Caco-2 (cell line): ENCODE measurements around the gene CPNE2. TPM values are rescaled to one million over a fixed set of nuclear protein-coding genes. Genes with fewer than 3 reads are reported as not detected.

ENCODE experiments used
- Bru-seq: library from RNA; stranded (reverse); fragments of 400-500 nt; gene quantifications from one replicate; lab custom pipeline; 2021; lab: Mats Ljungman, UMichigan
- BruChase-seq, 2 experiments: library from RNA; stranded (reverse); fragments of 400-500 nt; gene quantifications; one replicate each; lab custom pipeline; 2021; lab: Mats Ljungman, UMichigan
- BruUV-seq: library from RNA; stranded (reverse); fragments of 400-500 nt; replicated peaks from 2 replicates; lab custom pipeline; 2021; lab: Mats Ljungman, UMichigan
- CTCF ChIA-PET: fragments of 300-600 bp; sonication (Branson Sonifier 250); formaldehyde crosslinking; loops from one replicate; lab custom pipeline; 2022; ENCODE audit warnings: antibody characterized with exemption; lab: Charles Lee
- POLR2A ChIA-PET: fragments of 300-600 bp; sonication (Branson Sonifier 250); formaldehyde crosslinking; loops from one replicate; lab custom pipeline; 2022; ENCODE audit warnings: antibody characterized with exemption; lab: Charles Lee
- DNase-seq, 2 experiments: peaks; one replicate each; pipeline versions ENCODE4 v3.0.0 to v3.0.0-alpha.2; 2020 to 2022
- H3K27me3 ChIP-seq: replicated peaks from 2 replicates; pipeline ENCODE4 v1.6.0; 2011; ENCODE audit warnings: low read length; ENCODE audit not compliant: control insufficient read depth, insufficient read depth
- H3K36me3 ChIP-seq: 2 replicates; pipeline ENCODE4 v1.5.1; 2011; ENCODE audit warnings: low read length; ENCODE audit not compliant: control insufficient read depth, insufficient read depth
- H3K4me1 ChIP-seq: fragments of 250-450 bp; sonication (Bioruptor Pico); 2 replicates; pipeline ENCODE4 v1.5.1; 2020; ENCODE audit warnings: mild to moderate bottlenecking
- H3K4me3 ChIP-seq: 2 replicates; pipeline ENCODE4 v1.5.1; 2011; ENCODE audit warnings: low read depth, mild to moderate bottlenecking, control low read depth, low read length
- H3K9me3 ChIP-seq: fragments of 250-450 bp; sonication (Bioruptor Pico); 2 replicates; pipeline ENCODE4 v1.5.1; 2020; ENCODE audit warnings: mild to moderate bottlenecking, moderate library complexity
- H3K27ac Mint-ChIP-seq: one replicate; pipeline ENCODE4 v1.8.0; 2022; ENCODE audit warnings: mixed read lengths; ENCODE audit not compliant: unreplicated experiment
- H3K27me3 Mint-ChIP-seq: one replicate; pipeline ENCODE4 v1.8.0; 2022; ENCODE audit warnings: mixed read lengths; ENCODE audit not compliant: insufficient read depth, unreplicated experiment
- H3K36me3 Mint-ChIP-seq: one replicate; pipeline ENCODE4 v1.8.0; 2022; ENCODE audit warnings: mild to moderate bottlenecking, mixed read lengths; ENCODE audit not compliant: insufficient read depth, unreplicated experiment
- H3K4me1 Mint-ChIP-seq: one replicate; pipeline ENCODE4 v1.8.0; 2022; ENCODE audit warnings: low read depth, mixed read lengths; ENCODE audit not compliant: unreplicated experiment
- H3K4me3 Mint-ChIP-seq: one replicate; pipeline ENCODE4 v1.8.0; 2022; ENCODE audit warnings: mild to moderate bottlenecking, moderate library complexity, mixed read lengths; ENCODE audit not compliant: unreplicated experiment
- H3K9me3 Mint-ChIP-seq: one replicate; pipeline ENCODE4 v1.8.0; 2022; ENCODE audit warnings: mixed read lengths; ENCODE audit not compliant: unreplicated experiment
- intact Hi-C: fragments of 100-400 bp; cut with micrococcal nuclease; formaldehyde crosslinking; loops from one replicate; pipeline ENCODE4 v1.10.0; 2022; ENCODE audit not compliant: unreplicated experiment
- long read RNA-seq: library from polyadenylated mRNA; stranded (forward); transcript quantifications from one replicate; pipeline ENCODE4 v2.0.0, GENCODE V29; 2022
- total RNA-seq: library from RNA; stranded (reverse); gene quantifications from 2 replicates; pipeline ENCODE4 v1.2.3, GENCODE V29; 2022
- TF ChIP-seq, protein P1 (sequence below), 2 experiments: fragments of 200-600 bp in 1 of 2; IDR thresholded peaks; 1 replicate in 1 of 2; 2 replicates in 1 of 2; pipeline versions ENCODE4 v1.5.1 to v1.8.0; 2011 to 2022; ENCODE audit warnings: antibody characterized with exemption in 1 of 2, control low read depth in 1 of 2, inconsistent platforms in 1 of 2, low read depth in 1 of 2, low read length in 1 of 2, mild to moderate bottlenecking in 1 of 2, moderate library complexity in 1 of 2; ENCODE audit not compliant: insufficient read depth in 1 of 2, severe bottlenecking in 1 of 2, unreplicated experiment in 1 of 2

Gene CPNE2
- total RNA-seq (37.7 and 46.3 TPM in 2 replicates), Bru-seq, nascent RNA (percentile 55 among the genes with signal in this experiment), BruChase-seq, experiment 1, labeled RNA remaining after a 2-hour chase (percentile 63 among the genes with signal in this experiment), BruChase-seq, experiment 2, labeled RNA remaining after a 6-hour chase (percentile 66 among the genes with signal in this experiment)
- long read RNA-seq, transcript CPNE2-201 (16 exons, 2,645 nt), result major isoform, 67 of 79 reads
- long read RNA-seq, partial matches to known transcripts, result 2 of 79 reads
- long read RNA-seq, other reads (novel, unspliced or antisense), result 8 of 79 reads

DNA sequence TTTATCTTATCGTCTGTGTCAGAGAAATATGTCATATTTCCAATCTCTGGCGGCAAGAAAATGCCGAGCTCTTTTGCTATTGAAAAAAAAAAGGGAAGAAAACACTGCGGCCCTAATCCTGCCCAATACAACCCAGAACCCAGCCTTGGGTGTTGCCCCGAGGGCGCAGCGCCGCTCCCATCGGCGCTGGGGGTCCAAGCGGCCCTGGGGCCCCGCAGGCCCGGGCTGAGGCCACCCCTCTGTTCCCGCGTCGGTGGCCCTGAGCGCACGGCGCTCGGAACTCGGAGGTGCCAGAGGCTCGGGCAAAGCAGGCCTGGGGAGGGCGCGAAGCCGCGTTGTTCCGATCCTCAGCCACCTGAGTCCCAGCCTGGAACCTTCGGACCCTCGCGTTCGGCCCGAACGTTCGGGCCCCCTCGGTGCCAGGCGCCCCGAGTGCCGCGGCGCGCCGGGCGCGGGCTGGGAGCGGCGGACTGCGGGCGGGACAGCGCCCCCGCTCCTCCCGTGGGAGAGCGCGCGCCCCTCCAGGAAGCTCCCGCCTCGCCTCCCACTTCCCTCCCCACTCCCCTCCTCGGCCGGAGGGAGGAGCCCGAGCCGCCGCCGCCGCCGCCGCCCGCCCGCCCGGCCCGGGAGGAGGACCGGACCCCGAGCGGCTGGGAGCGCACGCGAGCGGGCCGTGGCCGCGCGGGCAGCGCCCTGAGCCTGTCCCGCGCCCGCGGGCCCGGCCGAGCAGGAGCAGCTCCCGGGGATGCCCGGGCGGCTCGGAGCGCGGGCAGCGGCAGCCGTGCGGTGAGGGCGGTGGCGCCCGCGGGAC lies at the start of gene CPNE2:
TSS of gene CPNE2 (plus strand) at position 609 of the 811 bp plus-strand sequence. CDS start 18,160 bp downstream, outside the sequence.
- H3K4me1 ChIP-seq, result peaks cover 14% of the 10 kb centered on the region
- no peaks in the 10 kb centered on the region for H3K27me3 ChIP-seq
- BruUV-seq, result TSS peak; percentile 53
- ChIA-PET POLR2A (interaction anchor here (0.6 to 1.5 kb wide), 3 partner anchors 67 to 614 kb away, joined by 3 to 9 read pairs (median 3); partner anchors contain the start of genes PSME3IP1 and RSPRY1), CTCF (interaction anchor here (0.5 to 3.1 kb wide), 20 partner anchors 9 to 305 kb away, joined by 3 to 19 read pairs (median 4); partner anchors contain the start of genes PSME3IP1 and RSPRY1)
- H3K36me3 ChIP-seq, result peaks cover 1% of the 10 kb centered on the region; the same call in 1 of the 2 replicates
- H3K9me3 ChIP-seq, result no peaks in the 10 kb centered on the region
- no peaks in the 10 kb centered on the region for H3K27me3 Mint-ChIP-seq
- peak within 1 kb of the TSS; percentile 77 for H3K4me3 Mint-ChIP-seq
- peaks cover 12% of the 10 kb centered on the region for H3K4me1 Mint-ChIP-seq
- H3K4me3 ChIP-seq, result peak within 1 kb of the TSS; percentile 85
- peak within 1 kb of the TSS; percentile 59 for H3K27ac Mint-ChIP-seq
- H3K36me3 Mint-ChIP-seq, result peaks cover 5% of the 10 kb centered on the region
- TF ChIP-seq, protein P1, sequence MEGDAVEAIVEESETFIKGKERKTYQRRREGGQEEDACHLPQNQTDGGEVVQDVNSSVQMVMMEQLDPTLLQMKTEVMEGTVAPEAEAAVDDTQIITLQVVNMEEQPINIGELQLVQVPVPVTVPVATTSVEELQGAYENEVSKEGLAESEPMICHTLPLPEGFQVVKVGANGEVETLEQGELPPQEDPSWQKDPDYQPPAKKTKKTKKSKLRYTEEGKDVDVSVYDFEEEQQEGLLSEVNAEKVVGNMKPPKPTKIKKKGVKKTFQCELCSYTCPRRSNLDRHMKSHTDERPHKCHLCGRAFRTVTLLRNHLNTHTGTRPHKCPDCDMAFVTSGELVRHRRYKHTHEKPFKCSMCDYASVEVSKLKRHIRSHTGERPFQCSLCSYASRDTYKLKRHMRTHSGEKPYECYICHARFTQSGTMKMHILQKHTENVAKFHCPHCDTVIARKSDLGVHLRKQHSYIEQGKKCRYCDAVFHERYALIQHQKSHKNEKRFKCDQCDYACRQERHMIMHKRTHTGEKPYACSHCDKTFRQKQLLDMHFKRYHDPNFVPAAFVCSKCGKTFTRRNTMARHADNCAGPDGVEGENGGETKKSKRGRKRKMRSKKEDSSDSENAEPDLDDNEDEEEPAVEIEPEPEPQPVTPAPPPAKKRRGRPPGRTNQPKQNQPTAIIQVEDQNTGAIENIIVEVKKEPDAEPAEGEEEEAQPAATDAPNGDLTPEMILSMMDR (IDR thresholded peaks at IDR 0.05; ENCODE audit: insufficient read depth in 1 of 2, low read depth in 1 of 2, low read length in 1 of 2, severe bottlenecking in 1 of 2, unreplicated experiment in 1 of 2), result peak in 1 of 2 experiments; percentile 7
- peak; percentile 68 to 82 for DNase-seq
- intact Hi-C loops, result loop anchor here (2.0 to 5.0 kb wide), 3 partner anchors 55 to 205 kb away; no protein-coding TSS in a partner anchor
- H3K9me3 Mint-ChIP-seq, result no peaks in the 10 kb centered on the region

DNA sequence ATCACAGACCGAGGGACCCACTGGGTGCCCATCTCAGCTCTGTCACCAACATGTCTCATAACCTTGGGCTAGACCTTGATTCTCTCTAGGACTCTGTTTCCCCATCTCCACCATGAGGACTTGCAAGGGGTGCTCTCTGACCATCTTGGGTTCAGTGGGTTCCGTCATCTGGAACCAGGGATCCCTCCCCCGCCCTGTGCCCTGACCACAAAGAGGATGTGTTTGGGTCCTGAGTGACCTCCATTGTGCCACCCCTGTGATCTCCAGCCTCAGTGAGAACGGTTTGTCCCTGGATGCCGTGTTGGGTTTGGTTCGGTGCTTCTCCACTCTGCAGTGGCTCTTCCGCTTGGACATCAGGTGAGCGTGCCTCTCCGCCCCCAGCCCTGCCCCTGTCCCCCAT lies 49.1 kb upstream of the CPNE2 start:
- DNase-seq, result no peak
- BruUV-seq, result no TSS peak

More for the DNA sequence above, 49.1 kb upstream of the CPNE2 start:
- H3K9me3 ChIP-seq, result no peaks in the 10 kb centered on the region
- POLR2A ChIA-PET, result no interaction called here
- H3K4me3 ChIP-seq, result no peak overlapping the region
- Mint-ChIP-seq H3K27me3 (peaks cover 4% of the 10 kb centered on the region), H3K9me3 (peaks cover 11% of the 10 kb centered on the region), H3K4me1 (no peaks in the 10 kb centered on the region), H3K36me3 (no peaks in the 10 kb centered on the region), H3K27ac (no peak overlapping the region), H3K4me3 (no peak overlapping the region)
- intact Hi-C loops, result no loop called here
- H3K36me3 ChIP-seq, result no peaks in the 10 kb centered on the region
- CTCF ChIA-PET, result no interaction called here
- no peaks in the 10 kb centered on the region for H3K4me1 ChIP-seq
- H3K27me3 ChIP-seq, result no peaks in the 10 kb centered on the region
- TF ChIP-seq, protein P1 (IDR thresholded peaks at IDR 0.05; ENCODE audit: insufficient read depth in 1 of 2, low read depth in 1 of 2, low read length in 1 of 2, severe bottlenecking in 1 of 2, unreplicated experiment in 1 of 2), result no peak
